NCI-H146 treated with DMSO at 0.1 percent for 48 hours (cell line): ENCODE results near the gene CRTC1.

Experiments
- DNase-seq: peaks from one replicate; lab custom pipeline; 2025; ENCODE audit not compliant: unreplicated experiment; lab: John Stamatoyannopoulos, UW

The CRTC1 gene

DNA sequence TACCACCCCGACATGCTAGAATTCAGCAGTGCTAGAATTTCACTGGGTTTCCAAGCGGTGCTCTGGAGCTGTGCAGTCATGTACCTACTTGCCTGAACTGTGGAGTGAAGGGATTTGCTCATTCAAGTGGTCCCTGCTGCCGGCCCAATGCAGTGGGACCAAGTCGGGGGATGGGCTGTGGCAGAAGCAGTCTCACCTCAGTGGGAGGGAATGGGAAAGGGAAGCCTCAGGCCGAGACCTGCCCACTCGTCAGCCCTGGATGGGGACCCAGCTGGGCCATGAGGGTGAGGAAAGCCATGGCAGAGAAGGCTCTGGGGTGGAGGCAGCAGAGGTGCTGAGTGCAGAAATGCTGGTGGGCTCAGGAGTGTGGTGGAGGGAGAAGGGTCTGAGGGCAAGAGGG is 31.7 kb upstream of the CRTC1 start:
- DNase-seq = no peak

DNA sequence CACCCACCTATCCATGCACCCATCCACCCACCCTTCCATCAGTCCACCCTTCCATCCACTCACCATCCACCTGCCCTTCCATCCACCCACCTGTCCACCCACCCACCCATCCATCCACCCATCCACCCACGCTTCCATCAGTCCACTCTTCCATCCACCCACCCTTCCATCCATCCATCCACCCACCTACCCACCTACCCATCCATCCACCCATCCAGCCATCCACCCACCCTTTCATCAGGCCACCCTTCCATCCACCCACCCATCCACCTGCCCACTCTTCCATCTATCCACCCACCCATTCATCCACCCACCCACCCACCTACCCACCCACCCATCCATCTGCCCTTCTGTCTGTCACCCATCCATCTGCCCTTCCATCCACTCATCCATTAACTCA is 29.6 kb upstream of the CRTC1 start:
- DNase-seq = no peak

DNA sequence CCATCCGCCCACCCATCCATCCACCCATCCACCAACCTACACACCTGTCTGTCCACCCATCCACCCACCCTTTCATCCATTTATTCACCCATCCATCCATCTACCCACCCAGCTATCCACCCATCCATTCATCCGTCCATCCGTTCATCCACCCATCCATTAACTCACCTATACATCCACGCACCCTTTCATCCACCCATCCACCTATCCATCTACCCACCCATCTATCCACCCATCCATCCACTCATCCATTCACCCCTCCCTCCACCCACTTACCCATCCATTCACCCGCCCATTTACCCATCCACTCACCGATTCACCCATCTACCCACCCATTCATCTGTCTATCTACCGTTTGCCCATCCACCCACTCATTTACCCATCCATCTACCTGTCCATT is 29.0 kb upstream of the CRTC1 start:
- DNase-seq = no peak

DNA sequence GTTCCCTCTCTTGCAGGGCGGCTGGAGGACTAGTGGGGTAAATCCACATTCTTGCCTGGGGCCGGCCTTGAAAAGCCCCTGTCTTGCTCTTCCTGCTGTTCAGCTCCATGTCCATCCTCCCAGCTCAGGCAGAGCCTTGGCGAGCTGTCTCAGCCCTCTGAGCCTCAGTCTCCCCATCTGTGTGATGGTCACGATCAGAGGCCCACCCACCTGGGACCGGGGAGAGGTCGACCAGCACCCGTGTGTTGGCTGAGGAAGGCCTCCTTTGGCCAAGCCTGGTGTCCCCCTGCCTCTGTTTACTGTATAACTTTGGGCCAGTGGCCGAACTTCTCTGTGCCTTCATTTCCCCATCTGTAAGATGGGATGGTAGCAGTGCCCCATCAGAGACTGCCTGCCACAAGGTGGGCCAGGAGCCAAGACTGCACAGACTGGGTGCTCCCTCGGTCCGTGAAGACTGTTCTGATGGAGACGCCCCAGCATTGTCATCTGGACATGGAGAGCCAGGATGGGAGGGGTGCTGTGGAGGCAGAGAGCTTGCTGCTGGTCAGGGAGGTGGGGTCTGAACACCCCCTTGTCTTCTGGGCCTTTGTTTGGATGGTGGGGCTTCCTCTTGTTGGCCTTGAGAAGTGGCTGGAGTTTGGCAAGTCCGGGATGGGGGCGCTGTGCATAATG is 28.2 kb upstream of the CRTC1 start:
- DNase-seq = no peak

DNA sequence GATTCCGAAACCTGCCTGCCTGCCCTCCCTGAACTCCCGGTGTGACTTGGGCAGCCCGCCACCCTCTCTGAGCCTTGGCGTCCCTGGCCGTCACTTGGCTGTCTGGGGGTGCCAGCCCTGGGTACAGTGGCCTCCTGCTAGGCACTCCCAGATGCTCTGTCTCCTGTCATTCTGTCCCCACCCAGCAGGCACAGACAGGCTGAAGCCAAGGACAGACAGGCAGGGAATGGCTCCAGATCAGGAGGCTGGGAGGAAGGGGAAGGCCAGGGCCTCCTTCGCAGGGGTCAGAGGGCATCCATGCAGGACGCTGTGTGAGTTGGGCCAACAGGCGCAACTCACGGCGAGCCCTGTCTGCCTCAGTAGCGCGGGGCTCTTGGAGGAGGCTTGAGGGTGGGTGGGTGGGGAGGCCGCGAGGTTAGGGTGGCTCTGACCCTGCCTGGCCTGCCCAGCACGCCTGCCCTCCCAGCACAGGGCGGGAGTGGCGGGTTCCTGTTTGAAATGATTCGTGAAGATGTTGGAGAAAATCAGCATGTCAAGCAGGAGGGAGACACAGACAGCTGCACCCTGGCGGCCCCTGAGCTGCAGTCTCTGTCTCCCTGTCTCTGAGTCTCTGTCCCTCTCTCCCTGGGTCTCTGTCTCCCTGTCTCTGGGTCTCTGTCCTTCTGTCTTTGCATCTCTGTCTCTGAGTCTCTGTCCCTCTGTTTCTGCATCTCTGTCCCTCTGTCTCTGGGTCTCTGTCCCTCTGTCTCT is 27.0 kb upstream of the CRTC1 start:
- DNase-seq = no peak

DNA sequence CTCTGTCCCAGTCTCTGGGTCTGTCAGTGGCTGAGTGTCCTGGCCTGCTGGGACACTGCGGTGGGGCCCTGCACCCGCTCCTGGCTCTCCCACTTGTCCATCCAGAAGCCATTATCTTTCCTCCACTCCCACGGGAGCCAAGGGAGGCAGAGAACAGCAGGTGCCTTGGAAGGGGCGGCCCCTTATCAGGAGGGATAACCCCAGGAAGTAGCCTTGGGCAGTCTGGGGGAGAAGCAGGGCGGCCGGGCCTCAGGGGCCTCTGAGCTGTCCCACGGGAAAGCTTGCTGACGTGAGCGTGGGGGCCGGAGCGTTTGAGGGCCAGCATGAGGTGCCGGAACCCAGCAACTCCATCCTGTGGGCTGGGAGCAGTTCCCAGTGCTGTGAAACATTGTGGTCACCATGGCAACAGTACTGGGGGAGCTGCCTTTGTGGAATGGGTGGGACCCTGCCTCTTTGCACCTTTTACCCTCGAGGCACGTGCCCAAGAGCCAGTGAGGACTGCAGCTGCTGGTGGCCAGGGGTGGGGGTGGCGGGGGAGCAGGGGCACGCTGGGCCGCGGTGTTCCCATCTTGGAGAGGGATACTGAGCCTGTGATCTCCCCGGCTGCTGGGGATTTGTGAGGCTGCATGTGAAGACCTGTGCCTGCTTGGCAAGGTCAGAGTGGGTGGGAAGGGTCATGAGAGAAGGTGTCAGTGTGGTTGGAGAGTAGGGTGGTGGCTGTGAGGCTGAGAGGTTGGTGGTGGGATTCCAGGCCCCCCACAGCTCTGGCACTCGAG is 25.7 kb upstream of the CRTC1 start:
- no peak for DNase-seq

DNA sequence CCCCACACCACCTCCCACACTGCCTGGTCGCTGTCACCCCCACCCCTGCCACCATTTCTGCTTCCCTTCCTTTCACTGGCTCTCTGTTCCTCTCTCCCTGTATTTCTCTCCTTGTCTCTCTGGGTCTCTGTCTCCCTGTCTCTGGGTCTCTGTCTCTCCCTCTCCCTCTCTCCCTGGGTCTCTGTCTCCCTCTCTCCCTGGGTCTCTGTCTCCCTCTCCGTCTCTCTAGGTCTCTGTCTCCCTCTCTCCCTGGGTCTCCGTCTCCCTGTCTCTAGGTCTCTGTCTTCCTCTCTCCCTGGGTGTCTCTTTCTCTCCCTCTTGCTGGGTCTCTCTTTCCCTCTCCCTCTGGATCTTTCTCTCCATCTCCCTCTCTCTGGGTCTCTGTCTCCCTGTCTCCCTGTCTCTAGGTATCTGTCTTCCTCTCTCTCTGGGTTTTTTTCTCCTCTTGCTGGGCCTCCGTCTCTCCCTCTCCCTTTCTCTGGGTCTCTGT is 25.1 kb upstream of the CRTC1 start:
- DNase-seq = no peak

DNA sequence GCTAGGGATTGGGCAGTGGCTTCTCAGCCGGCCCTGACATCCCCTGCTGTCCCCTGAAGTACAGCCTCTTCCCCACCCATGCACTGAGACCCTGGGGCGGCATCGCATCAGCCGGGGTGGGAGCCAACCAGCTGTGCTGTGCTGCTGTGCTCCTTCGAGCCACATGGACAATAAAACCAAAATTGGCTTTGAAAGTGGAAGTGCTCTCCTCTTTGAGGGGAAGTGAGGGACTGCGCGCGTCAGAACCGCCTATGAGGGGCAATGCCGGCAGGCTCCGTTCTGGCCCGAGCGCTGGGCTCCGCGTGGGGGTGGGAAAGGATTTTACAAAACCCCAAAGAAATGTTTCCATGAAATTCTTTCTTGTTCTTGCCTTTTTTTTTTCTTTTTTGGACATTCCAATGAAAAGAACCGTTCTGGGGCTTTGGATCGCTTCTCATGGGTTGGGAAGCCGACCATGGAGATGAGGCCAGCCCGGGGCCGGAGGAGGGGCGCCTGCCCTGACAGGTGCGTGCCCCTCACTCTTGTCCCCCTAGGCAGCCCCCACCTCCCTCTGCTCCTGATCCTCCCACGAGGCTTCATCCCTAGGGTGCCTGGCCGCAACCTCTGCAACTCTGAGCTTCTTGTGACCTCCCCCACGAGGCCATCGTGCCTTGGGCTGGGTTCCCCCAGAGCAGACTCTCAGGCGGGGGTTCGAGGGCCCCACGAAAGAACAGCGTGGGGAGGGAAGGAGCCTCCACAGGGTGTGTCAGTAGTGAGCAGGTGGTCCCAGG is 24.0 kb upstream of the CRTC1 start:
- no peak for DNase-seq

DNA sequence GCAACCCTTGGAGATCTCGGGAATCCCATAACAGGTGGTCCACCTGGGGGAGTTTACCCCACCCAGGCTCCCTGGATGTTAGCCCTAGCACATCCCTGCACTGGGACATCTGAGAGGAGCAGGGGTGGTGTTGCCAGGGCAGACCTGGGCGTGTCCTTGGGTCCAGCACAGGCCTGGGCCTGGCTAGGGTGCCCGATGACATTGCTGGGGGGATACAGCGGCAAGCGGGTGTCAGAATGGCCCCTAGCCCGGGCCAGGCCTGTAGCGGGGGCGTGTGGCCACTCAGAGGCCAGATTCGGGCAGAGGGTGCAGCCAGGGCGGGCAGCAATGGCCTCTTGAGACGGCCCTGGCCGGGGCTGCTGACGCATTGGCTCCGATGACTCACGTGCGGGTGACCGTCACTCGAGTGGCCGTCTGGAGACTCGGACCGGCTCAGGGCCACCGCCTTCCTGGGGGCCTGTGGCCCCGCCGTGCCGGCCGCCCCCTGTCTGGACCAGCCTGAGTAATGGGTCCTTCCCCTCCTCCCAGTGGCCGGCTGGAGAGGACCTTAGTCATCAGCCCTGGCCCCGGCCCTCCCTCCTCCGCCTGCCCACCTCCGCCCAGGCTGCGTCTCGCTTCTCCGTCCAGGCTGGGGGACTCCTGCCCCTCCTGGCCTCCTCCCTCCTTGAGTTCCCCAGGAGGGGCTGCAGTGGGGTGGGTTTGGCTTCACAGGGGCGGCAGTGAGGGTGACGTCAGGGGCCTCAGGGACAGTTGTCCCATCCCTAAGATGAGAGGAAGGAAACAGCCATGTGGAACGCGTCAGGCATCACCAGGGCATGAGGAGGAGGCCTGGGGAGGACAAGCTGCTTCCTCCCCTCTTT is 23.2 kb upstream of the CRTC1 start:
- no peak for DNase-seq

DNA sequence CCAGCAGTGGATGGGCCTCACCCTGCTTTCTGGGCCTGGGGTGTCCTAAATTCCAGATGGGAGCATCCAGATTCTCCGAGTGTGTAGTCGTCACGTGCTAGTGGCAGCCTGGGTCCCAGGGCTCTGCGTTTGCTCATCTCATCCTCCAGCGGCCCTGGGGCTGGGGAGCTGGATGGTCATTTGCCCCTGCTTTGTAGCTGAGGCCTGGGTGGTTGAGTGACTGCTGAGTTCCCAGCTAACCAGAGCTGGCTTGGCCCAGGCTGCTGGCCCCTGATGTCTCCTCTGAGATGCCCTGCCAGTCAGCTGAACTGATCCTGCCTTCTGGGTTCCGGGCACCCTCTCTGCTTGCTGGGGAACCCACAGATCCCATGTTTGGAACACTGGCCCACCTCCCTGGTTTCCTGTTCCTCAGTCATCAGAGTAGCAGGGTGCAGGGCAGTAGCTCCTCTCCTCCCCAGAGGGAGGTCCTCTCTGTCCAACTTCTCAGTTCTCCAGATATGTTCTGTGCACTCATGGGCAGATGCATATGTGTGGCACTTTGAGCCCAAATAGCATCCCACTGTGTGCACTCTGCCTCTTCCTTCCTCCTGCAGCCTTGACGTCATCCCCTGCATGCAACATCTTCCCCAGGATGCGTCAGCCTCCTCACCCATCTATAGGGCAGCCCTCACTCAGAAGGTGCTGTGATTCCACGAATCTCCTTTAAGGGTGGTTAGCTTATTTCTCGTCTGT is 22.4 kb upstream of the CRTC1 start:
- no peak for DNase-seq

DNA sequence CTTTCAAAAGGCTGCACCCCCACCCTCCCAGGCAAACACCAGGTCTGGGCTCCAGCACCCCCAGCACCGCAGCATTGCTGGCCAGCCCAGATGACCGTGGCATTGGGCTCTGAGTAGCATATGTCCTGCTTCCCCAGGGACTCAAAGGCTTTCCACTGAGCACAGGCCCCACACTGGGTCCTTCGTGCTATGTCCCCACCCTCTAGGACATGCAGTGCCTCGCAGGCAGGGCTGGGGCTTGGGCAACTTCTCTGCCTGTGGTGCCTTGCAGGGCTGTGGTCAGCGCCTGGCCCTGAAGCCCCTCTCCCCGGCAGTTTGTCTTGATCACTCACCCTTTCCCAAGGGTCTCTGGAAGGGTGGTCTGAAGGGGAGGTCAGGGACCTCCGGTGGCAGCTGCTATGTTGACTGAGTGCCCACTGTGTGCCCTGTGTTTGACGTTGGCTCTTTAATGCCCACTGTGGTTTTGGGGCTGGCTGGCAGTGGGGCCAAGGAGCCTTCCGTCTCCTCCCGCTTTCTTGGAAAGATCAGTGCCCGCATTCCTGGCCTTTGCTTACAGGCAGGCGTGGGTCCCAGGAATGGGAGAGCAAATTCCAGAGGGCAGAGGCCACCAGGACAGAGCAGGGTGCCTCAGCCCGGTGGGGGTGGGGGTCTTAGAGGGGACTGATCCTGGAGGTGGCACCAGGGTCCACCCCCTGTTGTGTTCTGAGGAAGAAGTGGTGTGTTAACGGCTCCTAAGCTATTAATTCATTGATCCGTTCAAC is 20.3 kb upstream of the CRTC1 start:
- no peak for DNase-seq

DNA sequence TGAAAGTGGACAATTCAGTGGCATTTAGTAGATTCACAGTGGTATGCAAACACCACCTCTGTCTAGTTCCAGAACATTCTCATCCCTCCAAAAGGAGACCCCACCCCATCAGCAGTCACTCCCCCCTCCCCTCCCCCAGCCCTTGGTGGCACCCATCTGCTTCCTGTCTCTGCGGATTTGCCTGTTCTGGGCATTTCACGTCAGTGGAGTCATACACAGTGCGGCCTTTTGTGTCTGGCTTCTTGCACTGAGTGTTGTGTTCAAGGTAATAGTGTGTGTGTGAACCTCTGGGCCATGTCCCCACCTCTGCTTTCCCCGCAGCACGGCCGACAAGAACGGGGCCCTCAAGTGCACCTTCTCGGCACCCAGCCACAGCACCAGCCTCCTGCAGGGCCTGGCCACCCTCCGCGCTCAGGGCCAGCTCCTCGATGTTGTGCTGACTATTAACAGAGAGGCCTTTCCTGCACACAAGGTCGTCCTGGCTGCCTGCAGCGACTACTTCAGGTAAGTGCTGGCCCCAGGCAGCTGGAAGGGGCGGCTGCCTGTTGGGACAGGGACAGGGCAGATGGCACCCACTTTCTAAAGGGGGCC is 19.4 kb upstream of the CRTC1 start:
- no peak for DNase-seq

DNA sequence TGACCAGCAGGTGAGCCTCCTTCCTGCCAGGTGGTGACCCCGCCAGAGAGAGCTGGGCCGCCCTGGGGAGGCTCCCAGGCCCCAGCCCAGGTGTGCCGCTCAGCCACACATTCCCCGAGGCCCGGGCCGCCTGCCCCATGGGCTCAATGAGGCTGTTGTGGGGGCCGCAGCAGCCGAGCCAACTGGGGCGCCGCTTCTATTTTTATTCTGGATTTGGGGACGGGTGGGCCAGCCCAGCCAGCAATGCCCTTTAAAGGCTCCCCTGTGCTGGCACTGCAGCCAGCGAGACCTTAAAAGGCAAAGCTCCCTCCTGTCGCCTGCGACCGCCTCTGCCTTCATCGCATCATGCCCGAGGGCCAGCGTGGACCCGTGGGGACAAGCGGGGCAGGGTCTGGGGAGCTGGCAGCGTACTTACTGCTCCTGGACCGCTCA is 17.7 kb upstream of the CRTC1 start:
- DNase-seq = no peak

DNA sequence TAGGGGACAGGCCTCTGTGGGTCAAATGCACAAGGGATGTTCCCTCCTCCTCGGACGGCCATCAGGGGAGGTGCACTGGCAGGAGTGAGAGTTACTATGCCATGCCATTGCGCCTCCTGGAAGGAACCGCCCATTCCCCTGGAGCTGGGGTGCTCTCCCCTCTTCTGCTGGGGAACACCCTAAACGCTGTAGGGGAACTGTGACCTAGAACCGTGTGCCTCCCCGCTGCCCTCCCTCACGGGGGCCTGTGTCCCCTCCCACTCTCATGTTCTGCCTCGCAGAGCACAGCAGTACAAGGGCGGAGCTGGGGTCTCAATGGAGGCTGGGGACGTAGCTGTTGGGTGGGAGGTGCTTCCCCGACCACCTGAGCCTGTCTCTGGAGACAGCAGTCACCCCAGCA is 17.2 kb upstream of the CRTC1 start:
- DNase-seq = no peak

DNA sequence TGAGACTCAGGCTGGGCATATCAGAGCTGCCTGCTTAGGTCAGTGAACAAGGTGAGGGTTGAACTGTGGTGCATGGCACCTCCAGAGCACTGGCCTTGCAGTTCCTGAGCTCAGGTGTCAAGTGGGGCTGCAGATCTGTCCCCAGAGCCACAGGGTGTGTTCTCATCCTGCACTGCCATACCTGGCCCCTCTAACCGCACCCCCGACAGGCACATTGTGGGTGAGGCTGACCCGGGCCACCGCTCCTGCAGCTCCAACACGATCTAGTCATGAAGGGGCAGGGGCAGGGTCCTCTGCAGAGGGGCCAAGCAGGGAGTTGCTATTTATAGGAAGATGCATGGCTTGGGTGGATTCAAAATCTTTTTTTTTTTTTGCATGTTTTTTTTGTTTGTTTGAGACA is 16.7 kb upstream of the CRTC1 start:
- no peak for DNase-seq

DNA sequence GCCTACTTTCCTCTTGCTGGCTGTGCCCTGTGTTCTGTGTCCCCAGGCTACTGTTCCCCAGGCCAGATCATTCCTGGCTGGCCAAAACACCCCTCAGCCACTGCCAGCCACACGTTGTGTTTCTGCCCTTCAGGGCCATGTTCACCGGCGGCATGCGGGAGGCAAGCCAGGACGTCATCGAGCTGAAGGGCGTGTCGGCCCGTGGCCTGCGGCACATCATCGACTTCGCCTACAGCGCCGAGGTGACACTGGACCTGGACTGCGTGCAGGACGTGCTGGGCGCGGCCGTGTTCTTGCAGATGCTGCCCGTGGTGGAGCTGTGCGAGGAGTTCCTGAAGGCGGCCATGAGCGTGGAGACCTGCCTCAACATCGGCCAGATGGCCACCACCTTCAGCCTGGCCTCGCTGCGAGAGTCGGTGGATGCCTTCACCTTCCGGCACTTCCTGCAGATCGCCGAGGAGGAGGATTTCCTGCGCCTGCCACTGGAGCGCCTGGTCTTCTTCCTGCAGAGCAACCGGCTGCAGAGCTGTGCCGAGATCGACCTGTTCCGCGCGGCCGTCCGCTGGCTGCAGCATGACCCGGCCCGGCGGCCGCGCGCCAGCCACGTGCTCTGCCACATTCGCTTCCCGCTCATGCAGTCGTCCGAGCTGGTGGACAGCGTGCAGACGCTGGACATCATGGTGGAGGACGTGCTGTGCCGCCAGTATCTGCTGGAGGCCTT is 15.8 kb upstream of the CRTC1 start:
- no peak for DNase-seq

DNA sequence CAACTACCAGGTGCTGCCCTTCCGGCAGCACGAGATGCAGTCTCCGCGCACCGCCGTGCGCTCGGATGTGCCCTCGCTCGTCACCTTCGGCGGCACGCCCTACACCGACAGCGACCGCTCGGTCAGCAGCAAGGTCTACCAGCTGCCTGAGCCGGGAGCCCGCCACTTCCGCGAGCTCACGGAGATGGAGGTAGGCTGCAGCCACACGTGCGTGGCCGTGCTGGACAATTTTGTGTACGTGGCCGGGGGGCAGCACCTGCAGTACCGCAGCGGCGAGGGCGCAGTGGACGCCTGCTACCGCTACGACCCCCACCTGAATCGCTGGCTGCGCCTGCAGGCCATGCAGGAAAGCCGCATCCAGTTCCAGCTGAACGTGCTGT is 15.2 kb upstream of the CRTC1 start:
- DNase-seq = no peak
